ENCODE data around the gene IRF2BP2.
A peak's percentile ranks its signal among the peaks of the same experiment; 100 is the strongest.

Gene IRF2BP2

GRCh38 chr1:234608911-234609690, 877 bp downstream of the IRF2BP2 start:
- H3K4me1 ChIP-seq: peaks cover 17% of the 10 kb centered on the region
- TF ChIP-seq, protein P1, sequence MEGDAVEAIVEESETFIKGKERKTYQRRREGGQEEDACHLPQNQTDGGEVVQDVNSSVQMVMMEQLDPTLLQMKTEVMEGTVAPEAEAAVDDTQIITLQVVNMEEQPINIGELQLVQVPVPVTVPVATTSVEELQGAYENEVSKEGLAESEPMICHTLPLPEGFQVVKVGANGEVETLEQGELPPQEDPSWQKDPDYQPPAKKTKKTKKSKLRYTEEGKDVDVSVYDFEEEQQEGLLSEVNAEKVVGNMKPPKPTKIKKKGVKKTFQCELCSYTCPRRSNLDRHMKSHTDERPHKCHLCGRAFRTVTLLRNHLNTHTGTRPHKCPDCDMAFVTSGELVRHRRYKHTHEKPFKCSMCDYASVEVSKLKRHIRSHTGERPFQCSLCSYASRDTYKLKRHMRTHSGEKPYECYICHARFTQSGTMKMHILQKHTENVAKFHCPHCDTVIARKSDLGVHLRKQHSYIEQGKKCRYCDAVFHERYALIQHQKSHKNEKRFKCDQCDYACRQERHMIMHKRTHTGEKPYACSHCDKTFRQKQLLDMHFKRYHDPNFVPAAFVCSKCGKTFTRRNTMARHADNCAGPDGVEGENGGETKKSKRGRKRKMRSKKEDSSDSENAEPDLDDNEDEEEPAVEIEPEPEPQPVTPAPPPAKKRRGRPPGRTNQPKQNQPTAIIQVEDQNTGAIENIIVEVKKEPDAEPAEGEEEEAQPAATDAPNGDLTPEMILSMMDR (IDR thresholded peaks at IDR 0.05; ENCODE audit: low read depth, low read length): no peak
- peak overlapping the region; percentile 75 for H3K4me3 ChIP-seq (ENCODE audit: low read depth, low read length)
- no peaks in the 10 kb centered on the region for H3K27me3 ChIP-seq
- peak; percentile 61 for DNase-seq
- H3K36me3 ChIP-seq: peaks cover 51% of the 10 kb centered on the region
- no peaks in the 10 kb centered on the region for H3K9me3 ChIP-seq

- peaks cover 8% of the 10 kb centered on the region for H3K4me1 ChIP-seq
- TF ChIP-seq, protein P1 (IDR thresholded peaks at IDR 0.05; ENCODE audit: low read depth, low read length): peak; percentile 13; the same call in 1 of the 2 replicates
- no peaks in the 10 kb centered on the region for H3K9me3 ChIP-seq
- H3K27me3 ChIP-seq: no peaks in the 10 kb centered on the region
- peaks cover 60% of the 10 kb centered on the region for H3K36me3 ChIP-seq
- peak overlapping the region; percentile 75 for H3K4me3 ChIP-seq (ENCODE audit: low read depth, low read length)
- DNase-seq: peak; percentile 78
Observed at GRCh38 chr1:234608025-234608910, 1.7 kb downstream of the IRF2BP2 start.

- Histone ChIP-seq H3K4me3 (ENCODE audit: low read depth, low read length) (peak overlapping the region; percentile 75), H3K4me1 (peaks cover 15% of the 10 kb centered on the region), H3K27me3 (no peaks in the 10 kb centered on the region), H3K9me3 (no peaks in the 10 kb centered on the region), H3K36me3 (peaks cover 69% of the 10 kb centered on the region)
- TF ChIP-seq, protein P1 (IDR thresholded peaks at IDR 0.05; ENCODE audit: low read depth, low read length): peak; percentile 68
- DNase-seq: peak; percentile 68
Observed at GRCh38 chr1:234607109-234608024, 2.6 kb downstream of the IRF2BP2 start.

DNA sequence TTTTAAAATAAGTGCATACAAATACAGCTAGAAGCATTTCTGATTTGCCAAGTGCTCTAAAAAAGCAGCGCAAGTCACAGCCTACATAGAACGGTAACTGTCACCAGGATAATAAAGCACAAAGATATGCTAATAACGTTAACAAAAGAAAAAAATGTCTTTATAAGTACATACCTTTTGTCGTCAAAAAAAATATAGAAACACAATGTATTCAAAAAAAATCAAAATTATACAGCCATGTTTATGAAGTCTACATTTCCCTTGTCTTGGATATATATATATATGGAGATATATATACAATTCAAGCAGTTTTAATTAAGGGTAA, 3.2 kb downstream of the IRF2BP2 start:
- Histone ChIP-seq H3K27me3 (no peaks in the 10 kb centered on the region), H3K4me3 (ENCODE audit: low read depth, low read length) (peak overlapping the region; percentile 75), H3K4me1 (peaks cover 15% of the 10 kb centered on the region), H3K9me3 (no peaks in the 10 kb centered on the region), H3K36me3 (peaks cover 73% of the 10 kb centered on the region)
- no peak for DNase-seq
- TF ChIP-seq, protein P1 (IDR thresholded peaks at IDR 0.05; ENCODE audit: low read depth, low read length): no peak

DNA sequence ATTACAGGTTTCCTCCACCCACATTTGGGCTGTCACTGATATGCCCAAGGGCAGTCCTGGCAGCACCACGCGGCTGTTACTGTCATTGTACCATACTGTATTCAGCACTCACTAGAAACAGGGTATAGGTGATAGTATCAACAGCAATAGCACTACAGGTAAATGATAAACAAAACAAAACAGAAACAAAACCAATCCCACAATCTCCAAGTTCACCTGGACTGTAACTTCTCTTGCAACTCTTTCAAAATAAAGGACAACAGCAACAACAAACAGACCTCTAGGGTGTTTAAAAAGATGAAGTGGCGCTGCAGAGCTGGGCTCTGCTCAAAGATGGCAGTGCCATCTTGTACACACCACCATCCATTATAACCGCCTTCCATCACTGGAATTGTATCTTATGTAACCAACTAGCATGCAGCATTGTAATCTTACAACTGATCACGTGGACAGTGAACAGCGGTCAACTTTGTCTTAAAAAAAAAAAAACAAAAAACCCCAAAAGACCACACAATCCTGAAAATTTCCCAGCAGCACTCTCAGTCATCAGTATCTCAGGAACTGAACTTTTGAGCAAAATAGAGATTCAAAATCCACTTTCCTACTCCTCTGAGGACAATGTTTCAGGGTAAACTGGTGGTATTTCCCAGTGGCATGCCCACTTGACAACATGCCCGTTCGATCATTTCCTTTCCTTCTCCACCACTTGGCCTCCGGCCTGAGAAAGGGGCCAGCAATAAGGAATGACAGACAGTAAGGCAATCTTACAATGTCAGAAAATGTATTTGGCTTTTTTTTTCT, 3.8 kb downstream of the IRF2BP2 start:
- peaks cover 73% of the 10 kb centered on the region for H3K36me3 ChIP-seq
- H3K9me3 ChIP-seq: no peaks in the 10 kb centered on the region
- DNase-seq: peak; percentile 64
- TF ChIP-seq, protein P1 (IDR thresholded peaks at IDR 0.05; ENCODE audit: low read depth, low read length): peak; percentile 13; the same call in 1 of the 2 replicates
- no peaks in the 10 kb centered on the region for H3K27me3 ChIP-seq
- peak overlapping the region; percentile 75 for H3K4me3 ChIP-seq (ENCODE audit: low read depth, low read length)
- H3K4me1 ChIP-seq: peaks cover 18% of the 10 kb centered on the region

Measured in BE2C (cell line).